GM21737 (cell line): Measurements from ENCODE around the gene ARFGEF3.
"Not testable (repeated sequence)": the region's sequence is repeated elsewhere in the genome, so short reads cannot be mapped to it uniquely, and the experiment has no call there.

ENCODE experiments used
- ATAC-seq: cut with Tn5 transposase; IDR thresholded peaks from one replicate; pipeline ENCODE4 v1.9.1; 2021; ENCODE audit warnings: mild to moderate bottlenecking, moderate library complexity; ENCODE audit not compliant: unreplicated experiment

The ARFGEF3 gene

DNA sequence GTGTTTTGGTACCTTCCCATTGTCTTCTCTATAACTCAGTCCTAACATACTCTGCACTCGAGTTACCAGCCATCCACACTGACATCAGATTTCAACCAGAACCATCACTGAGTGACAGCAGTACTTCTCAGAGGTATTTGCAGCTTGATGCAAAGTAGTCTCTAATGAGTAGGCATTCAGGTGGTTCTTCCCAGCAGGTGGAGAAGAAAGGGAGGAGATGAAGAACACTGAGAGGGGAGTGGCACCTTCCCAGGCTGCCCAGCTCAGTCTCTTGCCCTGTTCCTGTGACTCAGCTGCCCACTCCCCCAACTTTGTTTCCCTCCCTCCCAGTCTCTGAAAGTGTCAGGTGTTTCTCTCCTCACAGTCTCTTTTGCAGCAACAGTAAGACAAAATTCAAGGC lies 177.3 kb downstream of the ARFGEF3 start:
- no peak for ATAC-seq

GRCh38 chr6:138341176-138341575 lies 179.4 kb downstream of the ARFGEF3 start:
- ATAC-seq = no peak

DNA sequence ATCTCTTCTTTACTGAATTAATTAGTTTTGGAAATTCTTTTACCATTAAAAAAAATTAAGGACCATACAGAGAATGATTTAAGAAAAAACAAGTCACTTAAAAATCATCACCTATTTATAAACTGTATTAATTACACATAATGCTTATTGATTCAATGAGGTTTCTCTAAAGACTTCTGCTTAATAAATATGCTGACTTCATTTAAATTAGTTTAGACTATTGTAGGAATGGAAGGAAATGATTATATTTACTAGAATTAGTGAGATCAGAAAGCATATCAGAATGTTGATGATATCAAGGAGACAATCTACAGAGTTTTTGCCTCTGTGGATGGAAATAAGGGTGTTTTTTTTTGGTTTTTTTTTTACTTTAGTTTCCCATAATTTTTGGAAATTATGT lies 181.4 kb downstream of the ARFGEF3 start:
- no peak for ATAC-seq

DNA sequence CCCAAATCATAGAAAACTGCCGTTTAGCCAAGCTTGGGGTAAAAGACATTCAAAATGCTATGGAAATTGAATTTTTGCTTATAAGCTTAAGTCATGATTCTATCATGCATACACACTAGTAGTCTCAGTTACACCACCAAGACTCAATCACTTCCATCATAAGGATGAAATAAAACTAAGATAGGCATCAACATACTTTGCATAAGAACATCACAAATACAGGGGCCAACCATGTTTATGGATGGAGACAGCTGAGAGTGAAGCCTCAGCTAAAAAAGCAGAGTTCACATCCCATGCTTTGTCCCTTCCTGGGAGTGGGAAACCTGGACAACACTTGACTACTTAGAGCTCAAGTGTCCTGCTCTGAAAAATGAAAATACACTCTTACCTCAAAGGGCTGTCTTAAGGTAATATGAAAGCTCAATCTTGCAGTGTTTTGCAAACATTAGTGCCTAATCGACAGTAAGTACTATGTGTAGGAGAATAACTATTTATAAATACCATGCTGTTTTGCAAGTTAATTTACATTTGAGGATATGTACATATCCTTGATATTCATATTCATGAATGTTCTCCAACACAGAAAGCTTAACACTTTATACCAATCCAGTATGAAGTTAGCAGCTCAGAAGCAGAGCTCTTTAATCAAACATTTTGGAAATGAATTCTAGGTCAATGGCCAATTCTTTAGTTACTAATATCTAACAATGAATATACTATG lies 184.0 kb downstream of the ARFGEF3 start:
- no peak for ATAC-seq

- ATAC-seq = no peak
These were observed 184.8 kb downstream of the ARFGEF3 start for GRCh38 chr6:138346302-138347195.

- ATAC-seq = no peak
These were observed 186.1 kb downstream of the ARFGEF3 start for GRCh38 chr6:138347864-138348263.

- ATAC-seq = no peak
These were observed 188.2 kb downstream of the ARFGEF3 start for GRCh38 chr6:138349891-138350290.

DNA sequence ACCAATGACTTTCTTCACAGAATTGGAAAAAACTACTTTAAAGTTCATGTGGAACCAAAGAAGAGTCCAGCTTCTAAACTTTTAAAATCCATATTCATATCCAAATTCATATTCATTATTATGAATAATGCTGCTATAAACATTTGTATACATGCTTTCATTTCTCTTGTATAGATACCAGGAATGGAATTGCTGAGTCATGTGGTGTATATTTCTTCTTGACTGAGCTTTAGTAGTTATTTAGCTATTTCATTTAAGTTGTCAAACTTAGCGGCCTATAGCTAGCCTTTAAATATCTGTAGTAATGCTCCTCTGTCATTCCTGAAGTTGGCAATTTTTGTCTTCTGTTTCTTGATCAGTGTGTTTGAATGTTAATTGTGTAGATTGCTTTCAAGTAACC lies 196.2 kb downstream of the ARFGEF3 start:
- no peak for ATAC-seq

DNA sequence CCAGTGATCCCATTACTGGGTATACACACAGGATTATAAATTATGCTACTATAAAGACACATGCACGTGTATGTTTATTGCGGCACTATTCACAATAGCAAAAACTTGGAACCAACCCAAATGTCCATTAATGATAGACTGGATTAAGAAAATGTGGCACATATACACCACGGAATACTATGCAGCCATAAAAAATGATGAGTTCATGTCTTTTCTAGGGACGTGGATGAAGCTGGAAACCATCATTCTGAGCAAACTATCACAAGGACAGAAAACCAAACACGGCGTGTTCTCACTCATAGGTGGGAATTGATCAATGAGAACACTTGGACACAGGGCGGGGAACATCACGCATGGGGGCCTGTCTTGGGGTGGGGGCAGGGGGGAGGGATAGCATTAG lies 206.9 kb downstream of the ARFGEF3 start:
- ATAC-seq = not testable (repeated sequence)

DNA sequence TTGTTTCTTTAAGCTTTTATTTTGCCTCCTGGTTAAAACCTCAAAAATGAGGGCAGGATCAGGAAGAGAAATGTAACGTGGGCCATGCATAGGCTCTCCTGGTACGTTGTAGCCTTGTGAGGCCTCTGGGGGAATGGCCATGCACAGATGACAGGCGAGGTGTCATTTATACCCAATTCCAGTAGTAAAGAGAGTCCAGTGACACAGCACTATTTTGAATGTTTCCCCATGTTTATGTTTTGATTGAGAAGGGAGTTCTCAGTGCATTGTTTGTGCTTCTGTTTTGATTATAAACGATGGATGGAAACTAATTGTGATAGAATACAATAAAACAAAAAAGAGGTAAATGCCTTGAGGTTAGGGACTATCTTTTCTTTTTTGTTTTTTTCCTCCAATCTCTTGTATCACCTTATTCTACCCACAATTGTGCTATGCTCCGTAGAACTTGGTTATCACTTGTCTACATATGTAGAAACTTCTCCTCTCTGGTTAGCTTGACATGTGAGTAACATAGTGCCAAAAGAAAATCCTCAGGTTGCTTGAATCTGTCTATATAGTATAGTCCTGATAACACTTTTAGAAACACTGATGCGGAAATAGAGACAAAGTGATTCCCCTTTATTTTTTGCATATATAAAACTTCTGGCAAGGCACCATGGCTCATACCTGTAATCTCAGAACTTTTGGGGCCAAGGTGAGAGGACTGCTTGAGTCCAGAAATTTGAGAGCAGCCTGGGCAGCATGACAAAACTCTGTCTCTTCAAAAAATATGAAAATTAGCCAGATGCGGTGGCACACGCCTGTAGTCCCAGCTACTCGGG lies 209.1 kb downstream of the ARFGEF3 start:
- no peak for ATAC-seq

DNA sequence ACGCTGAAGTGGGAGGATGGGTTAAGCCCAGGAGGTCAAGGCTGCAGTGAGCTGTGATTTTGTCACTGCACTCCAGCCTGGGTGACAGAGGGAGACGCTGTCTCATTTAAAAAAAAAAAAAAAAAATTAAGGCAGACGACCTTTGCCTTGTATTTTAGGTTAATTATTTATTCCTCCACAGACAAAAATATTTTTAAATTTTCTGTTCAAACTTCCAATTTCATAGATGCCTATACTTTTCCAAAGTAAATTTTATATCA lies 209.6 kb downstream of the ARFGEF3 start:
- no peak for ATAC-seq

GRCh38 chr6:138371720-138372119 lies 210.0 kb downstream of the ARFGEF3 start:
- ATAC-seq = no peak

DNA sequence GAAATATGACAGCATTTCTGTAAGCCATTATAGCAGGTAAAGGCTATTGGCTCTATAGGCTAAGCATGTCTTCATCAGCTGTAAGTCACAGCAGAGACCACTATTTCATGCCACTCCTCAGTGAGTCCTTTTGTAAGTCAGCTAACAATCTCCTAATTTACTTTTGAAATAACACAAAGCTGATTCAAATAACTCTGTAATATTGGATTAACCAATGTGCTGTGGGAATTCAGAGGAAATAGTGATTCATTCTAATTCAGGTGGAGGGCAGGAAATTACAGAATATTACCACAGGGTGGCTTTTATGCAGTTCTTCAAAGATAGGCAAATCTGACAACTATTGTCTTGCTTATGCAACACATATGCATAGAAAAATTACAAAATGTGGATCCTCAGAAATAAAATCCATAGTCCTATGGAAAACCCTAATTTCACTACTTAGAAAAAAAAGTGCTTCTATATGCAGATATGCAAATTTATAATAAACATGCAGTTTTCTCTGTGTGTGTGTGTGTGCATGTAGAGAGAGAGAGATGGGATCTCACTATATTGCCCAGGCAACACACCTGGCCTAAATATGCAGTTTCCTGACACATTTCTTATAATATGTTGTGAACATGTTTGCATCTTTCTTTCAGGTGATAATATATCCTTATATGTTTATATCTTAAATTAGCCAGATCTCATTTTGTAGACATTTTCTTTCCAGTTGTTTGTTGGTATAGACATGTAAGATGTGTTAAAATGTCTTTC lies 211.1 kb downstream of the ARFGEF3 start:
- ATAC-seq = no peak

DNA sequence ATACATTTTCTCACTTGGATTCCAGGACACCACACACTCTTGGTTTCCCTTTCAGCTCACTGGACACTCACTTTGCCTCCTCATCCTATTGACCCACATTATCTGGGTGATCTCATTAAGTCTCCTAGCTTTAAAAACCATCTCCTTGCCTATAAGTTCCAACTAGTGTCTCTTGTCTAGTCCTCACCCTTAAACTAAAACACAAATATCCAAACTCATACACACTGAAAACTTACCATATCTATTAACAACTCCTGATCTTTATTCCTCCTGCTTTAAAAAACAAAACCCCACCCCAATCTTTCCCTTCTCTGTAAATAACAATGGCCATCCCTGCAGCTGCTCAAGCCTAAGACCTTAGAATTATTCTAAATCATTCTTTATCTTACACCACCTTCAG lies 212.5 kb downstream of the ARFGEF3 start:
- ATAC-seq = no peak

DNA sequence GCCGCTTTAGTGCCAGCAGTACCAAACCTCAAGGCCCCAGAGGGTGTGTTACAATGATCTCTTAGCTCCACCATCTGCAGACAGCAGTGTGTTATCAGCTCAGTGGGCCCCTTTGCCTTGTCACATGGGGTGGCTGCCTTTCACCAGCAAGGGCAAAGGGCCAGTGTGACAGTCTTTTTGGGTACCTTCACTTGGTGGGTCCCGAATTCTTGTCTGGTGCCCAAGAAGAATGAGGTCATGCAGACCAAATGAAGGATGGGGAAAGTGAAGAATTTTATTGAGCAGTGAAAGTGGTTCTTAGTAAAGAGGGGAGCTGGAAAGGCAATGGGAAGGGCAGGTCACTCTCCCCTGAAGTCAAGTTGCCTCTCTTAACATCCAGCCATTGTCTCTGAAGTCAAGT lies 213.1 kb downstream of the ARFGEF3 start:
- no peak for ATAC-seq

- no peak for ATAC-seq
These were observed 215.3 kb downstream of the ARFGEF3 start for GRCh38 chr6:138377042-138377441.

GRCh38 chr6:138377844-138378243 lies 216.1 kb downstream of the ARFGEF3 start, which contains the start of gene SMIM28:
Gene SMIM28 (plus strand): TSS chr6:138377905. CDS start chr6:138378073, 168 bp downstream.
- ATAC-seq = no peak

DNA sequence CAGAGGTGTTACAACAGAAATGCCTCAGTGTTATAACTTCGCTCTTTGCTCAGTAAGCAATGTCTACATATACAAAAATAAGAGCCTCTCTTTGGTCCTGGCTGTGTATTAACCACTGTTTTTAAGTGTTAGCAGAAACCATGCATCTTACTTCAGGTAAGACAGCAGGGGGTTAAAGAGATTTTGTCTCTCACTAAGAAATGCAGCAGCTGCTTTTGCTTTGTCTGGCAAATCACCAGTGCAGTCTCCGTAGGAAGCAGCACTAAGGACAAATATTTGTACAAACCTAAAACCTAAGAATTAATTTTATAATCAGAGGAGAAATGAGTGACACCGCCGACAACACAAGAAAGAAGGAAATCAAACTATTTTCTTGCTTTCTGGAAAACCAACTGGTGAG lies 216.7 kb downstream of the ARFGEF3 start:
- ATAC-seq = no peak

DNA sequence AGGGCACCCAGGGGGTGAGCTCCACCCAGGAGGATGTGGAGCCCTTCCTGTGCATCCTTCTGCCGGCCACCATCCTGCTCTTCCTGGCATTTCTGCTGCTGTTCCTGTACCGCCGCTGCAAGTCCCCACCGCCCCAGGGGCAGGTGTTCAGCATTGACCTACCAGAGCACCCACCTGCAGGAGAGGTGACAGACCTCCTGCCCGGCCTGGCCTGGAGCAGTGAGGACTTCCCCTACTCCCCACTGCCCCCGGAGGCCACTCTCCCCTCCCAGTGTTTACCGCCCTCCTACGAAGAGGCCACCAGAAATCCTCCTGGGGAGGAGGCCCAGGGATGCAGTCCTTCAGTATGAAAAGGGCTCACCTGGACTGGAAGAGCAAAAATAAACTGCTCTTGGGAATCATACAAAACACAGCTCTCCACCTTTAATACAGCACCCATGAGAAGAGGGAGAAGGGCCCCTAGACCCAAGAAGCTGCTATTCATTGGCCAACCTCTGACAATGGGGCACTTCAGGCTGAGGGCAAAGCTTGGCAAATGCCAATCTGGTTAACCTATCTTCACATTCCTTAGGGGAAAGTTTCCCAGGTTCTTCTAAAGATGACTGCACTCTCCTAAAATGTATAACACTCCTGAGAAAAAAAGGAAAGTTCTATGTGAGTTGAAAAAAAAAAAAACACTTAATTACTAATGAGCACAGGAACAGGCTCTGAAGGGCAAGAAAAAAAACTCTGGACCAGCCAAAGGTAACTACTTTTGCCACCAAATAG lies 220.9 kb downstream of the ARFGEF3 start:
- no peak for ATAC-seq

- ATAC-seq = no peak
These were observed 222.0 kb downstream of the ARFGEF3 start for GRCh38 chr6:138383776-138384175.
